ENCODE results near the gene ASB9.
"Not testable (repeated sequence)": the region's sequence is repeated elsewhere in the genome, so short reads cannot be mapped to it uniquely, and the experiment has no call there.

The ASB9 gene

DNA sequence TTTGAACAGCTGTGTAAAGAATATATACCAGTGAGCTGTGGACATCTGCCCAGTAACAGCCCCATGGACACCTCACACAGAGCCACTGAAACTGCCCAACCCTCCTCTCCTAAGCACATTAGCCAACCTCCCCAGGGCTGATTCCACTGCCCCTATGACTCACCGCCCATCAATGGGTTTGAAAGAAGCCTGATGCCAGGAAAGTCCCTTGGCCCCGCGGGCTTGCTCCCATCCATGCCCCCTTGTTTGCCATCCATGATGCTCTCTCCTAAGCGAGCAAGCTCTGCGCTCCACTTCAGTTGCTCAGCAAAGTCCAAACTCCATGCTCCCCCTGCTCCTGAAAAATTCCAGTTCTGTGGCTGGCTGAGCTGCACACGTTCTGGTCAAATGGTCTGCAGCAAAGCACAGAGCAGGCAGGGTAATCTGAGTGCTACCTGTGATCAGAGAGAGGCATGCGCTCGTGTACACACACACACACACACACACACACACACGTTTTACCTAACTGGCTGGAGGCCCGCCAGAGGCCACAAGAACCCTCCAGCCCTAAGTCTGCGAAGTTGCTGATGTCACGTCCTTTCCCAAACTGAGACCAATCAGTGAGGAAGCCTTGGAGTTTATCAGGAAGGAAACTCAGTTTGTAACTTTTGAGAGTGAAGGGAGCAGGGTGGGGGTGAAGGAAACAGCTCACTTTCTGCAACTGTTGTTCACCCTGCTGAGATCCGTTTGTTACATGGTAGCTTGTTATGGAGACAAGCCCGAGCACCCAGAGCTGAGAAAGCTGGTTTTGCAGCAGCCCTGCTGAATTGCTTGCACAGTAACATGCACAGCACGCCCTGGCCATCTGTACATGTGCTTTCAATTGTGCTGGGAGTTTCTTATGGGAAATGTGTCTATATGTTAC is at the start of gene ASB9:
Gene ASB9, minus strand, starts transcription at position 466 of the 904 bp plus-strand sequence. Its CDS starts 209 bp downstream, at position 257.
- DNase-seq = no peak

- no peak for DNase-seq
Observed at GRCh38 chrX:15319075-15319474, 49.2 kb upstream of the ASB9 start.

- DNase-seq = no peak
Observed at GRCh38 chrX:15315509-15315908, 45.6 kb upstream of the ASB9 start, which contains the start of gene ASB11. Gene ASB11 (minus strand): TSS chrX:15315640. CDS start chrX:15315605, 35 bp downstream.

GRCh38 chrX:15314472-15314871 is 44.6 kb upstream of the ASB9 start:
- DNase-seq = no peak

GRCh38 chrX:15311119-15311518 is 41.2 kb upstream of the ASB9 start:
- DNase-seq = no peak

- DNase-seq = no peak
Observed at GRCh38 chrX:15310117-15310516, 40.2 kb upstream of the ASB9 start.

DNA sequence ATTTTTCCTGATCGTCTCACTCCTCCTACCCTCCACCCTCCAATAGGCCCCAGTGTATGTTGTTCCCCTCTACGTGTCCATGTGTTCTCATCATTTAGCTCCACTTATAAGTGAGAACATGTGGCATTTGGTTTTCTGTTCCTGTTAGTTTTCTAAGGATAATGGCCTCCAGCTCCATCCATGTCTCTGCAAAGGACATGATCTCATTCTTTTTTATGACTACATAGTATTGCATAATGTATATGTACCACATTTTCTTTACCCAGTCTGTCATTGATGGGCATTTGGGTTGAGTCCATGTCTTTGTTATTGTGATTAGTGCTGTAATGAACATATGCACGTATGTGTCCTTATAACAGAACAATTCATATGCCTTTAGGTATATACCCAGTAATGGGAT is 36.0 kb upstream of the ASB9 start:
- DNase-seq = not testable (repeated sequence)

DNA sequence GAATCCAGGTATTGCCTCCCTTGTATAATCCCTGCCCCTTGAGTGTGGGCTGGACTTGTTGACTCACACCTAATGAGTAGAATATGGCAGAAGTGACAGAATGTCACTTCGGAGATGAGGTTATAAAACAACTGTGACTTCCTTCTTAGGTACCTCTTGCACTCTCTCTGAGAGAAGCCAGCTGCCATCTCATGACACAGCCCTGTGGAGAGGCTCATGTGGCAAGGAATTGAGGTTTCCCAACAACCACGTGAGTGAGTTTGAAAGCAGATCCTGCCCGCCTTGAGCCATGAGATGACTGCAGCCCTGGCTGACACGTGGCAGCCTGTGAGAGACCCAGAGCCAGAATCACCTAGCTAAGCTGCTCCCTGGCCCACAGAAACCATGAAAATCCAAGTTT is 32.0 kb upstream of the ASB9 start:
- DNase-seq = no peak

DNA sequence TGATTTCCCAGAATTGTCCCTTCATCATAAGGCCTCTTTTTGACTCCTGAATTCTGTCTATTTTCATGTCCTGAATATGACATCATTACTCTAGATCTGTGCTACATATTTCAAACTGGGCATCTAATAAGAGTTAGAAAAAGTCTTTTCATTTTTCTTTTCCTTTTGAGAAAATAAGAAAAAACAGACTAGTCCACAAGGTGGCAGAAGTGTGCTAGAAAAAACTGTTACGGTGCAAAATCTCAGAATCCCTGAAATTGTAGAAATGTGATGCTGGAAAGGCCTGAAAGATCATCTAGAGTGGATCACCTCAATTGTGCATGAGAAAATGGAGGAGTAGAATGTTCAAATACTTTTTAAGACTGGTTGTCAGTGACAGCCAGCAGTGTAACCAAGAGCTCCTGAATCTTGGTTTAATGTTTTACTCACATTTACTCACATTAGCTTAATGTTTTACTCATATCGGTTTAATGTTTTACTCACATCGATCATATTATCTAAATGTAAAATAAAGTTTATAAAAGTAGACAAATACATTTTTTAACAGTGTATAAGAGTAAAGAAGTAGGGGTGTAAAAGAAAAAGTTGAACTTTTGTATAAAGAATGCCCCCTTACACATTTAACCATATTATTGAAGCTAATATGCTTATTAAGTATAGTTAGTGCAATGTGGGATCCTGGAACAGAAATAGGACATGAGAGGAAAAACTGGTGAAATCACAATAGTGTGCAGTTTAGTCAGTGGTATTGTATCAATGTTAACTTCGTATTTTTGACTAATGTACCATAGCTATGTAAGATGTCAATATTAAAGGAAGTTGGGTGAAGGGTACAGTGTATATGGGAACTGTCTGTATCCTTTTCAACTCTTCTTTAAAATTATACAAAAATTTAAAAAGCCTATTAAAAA is 30.3 kb upstream of the ASB9 start:
- DNase-seq = no peak

- no peak for DNase-seq
Observed at GRCh38 chrX:15298780-15299179, 28.9 kb upstream of the ASB9 start.

DNA sequence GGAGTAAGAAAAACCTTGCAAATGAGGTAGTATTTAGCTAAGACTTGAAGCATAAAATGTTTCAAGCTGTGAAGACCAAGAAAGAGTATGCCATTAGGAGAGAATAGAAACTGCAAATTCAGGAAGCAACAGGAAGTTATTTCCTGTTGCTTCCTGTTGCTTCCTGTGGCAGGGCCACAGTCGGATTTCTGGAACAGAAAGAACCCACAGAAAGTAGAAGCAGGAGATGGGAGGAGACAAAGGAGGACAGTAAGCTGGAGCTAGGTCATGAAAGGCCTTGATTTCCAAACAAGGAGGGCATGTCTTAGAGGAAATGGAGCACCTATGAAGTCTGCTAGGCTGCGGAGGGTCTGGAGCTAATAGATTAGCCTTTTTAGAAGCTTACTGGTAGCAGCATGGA is 28.3 kb upstream of the ASB9 start:
- no peak for DNase-seq

- DNase-seq = no peak
Observed at GRCh38 chrX:15293451-15293850, 23.6 kb upstream of the ASB9 start.

DNA sequence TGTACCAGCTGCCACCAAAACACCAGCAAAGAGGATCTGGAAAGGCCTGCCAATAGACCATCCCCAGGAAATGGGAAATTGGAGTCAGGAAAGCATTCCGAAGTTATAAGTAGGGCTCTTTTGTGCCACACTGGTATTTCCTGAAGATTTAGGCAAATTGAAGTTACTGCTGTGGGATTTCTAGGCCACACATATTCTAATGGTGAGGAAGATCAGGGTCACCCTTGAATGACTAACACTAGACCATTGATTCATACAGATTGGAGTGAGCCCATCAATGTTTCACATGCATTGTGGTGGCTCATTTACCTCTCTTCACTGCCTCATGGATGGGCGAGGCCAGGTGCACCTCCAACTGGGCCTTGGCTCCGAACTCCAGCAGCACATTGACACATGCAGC is 23.0 kb upstream of the ASB9 start:
- DNase-seq = no peak

- DNase-seq = no peak
Observed at GRCh38 chrX:15277604-15278003, 7.7 kb upstream of the ASB9 start.

- no peak for DNase-seq
Observed at GRCh38 chrX:15274946-15275345, 5.1 kb upstream of the ASB9 start.

DNA sequence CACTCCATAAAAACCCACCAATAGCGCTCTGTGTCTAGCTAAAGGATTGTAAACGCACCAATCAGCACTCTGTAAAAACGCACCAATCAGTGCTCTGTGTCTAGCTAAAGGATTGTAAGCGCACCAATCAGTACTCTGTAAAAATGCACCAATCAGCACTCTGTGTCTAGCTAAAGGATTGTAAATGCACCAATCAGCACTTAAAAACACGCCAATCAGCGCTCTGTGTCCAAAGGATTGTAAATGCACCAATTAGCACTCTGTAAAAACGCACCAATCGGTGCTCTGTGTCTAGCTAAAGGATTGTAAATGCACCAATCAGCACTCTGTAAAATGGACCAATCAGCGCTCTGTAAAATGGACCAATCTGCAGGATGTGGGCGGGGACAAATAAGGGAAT is 3.4 kb upstream of the ASB9 start:
- not testable (repeated sequence) for DNase-seq

GRCh38 chrX:15271757-15272156 is 1.9 kb upstream of the ASB9 start:
- DNase-seq = no peak

DNA sequence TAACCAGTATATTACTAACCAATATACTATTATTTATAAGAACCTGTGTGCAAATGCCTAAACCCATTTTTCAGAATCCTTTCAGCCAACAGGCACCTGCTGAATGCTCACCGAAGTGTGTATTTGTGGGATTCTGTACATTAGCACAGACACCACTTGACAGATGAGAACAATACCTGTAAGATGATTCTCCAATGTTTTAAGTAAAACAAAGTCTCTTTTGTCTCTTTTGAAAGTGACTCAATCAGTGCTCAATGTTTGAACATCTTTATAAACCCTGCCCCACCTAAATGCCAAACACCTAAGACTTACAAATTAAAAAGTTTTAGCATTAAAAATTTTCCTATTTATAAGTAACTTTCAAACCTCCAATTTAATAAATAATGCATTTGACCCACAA is 763 bp downstream of the ASB9 start:
- no peak for DNase-seq

DNA sequence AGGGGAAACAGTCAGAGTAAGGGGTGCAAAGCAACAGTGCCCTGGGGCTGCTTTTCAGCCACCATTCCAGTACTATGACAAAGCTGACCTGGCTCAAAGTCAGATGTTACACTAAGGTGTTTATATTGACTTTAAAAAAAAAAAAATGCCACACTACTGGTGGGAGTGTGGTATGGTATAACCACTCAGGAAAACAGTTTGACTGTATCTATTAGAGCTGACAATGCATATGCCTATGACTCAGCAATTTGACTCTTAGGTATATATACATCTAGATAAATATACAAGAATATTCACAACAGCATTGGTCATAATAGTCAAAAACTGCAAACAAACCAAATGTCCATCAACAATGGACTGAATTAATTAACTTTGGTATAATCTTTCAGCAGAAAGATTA is 15.0 kb downstream of the ASB9 start:
- no peak for DNase-seq

DNA sequence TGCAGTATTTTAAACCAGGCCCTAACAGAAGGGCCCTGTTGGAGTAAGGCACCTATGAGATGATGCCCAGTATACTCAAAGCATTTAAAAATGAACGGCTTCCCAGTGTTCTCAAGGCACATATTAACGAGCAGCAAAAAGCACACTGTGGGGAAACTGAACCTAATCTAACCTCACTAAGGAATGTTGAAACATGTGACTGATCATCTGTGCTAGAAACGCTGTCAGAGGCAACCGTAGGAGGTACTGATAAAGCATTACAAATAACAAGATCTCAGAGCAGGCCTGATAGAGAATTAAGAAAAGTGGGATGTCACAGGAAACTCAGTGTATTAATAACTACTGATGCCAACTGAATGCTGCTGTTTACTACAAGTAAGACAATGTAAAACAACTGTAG is 24.0 kb downstream of the ASB9 start:
- no peak for DNase-seq

DNA sequence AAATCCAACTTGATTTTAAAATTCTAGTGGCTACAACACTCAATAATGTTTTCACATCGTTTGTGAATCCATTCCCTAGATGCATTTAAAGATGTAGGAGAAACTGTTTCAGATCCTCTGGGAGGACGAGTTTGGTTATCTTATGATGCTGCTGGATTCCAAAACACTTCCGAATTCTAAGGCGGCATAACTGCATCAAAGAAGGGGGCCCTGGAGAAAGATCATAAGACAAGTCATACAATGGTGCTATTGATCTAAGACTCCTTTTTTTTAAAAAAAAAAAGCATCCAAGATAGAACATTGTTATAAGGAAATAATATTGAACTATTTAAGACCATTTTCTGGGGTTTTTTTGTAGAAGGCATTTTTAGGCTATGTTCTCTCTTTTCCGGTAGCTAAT is 25.5 kb downstream of the ASB9 start:
- DNase-seq = no peak

DNA sequence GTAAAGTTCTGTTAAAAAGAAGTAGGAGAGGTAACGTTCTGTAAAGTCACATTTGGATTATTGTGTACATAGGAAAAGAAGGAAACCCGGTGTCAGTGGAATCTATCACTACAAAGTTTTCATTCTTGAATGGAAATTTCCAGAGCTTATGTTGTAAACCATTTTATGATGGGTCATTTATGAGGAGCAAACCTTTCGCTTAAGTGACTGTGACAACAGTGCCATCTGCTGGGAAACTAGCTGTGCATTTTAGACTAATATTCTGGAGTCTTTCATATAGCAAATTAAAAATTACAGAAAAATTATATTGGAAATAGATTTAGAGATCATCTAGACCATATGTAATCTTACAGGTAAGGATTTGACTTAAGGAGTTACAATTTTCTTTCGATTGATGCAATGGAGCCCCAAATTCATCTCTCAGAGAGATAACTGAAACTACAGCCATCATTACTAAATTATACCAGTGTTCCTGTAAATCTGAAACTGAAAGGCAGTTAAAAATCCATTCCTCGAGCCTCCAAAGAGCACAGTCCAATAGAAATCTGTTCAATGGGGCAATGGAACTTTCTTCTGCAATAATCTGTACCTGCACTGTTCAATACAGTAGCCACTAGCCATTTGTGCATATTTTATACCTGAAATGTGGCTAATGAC is 26.9 kb downstream of the ASB9 start:
- DNase-seq = no peak

- no peak for DNase-seq
Observed at GRCh38 chrX:15241301-15241700, 28.6 kb downstream of the ASB9 start.
